Femur (tissue), 1 donor: ENCODE measurements around the gene SGMS2.
"Not testable (repeated sequence)": the region's sequence is repeated elsewhere in the genome, so short reads cannot be mapped to it uniquely, and the experiment has no call there.

Experiments used
- DNase-seq: peaks from one replicate; pipeline ENCODE4 v3.0.0-alpha.2; 2017

SGMS2 gene

DNA sequence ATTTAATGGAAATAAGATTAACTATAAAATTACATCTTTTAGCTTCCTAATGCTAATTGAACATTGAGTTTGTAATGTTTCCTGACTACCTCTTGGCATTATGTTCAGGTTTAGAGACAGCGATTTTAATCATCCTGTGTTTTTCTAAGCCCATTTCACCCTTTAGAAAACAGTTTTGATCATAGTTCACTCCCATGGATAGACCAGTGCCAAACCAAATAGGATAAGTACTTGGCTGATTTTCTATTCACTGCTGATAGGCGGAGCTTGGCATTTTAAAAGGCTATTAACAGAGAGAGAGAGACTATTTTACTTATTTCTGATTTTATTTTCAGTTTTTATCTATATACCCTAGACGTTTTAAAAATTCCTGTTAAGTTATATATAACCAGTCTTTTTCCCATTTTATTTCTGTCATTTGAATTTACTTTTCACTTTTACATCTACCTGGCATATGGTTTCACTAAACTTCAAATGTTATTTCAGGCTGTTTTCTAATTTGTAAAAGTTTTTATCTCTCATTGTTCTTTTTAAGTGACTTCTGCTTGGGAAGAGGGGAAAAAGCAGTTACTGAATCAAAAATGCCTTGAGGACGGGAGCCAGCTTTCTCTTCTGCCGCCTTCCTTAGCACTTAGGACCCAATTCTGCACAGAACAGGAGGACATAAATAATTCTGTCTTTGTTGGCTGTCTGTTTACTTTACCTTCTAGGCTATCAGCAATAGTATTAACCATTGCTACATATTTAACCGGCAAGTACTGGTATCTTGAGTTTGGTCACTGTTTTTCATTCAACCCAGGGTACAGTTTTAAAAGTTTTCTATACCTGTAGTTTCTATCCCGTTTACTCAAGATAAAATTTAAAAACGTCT lies 46.4 kb downstream of the SGMS2 start:
- DNase-seq, result no peak

DNA sequence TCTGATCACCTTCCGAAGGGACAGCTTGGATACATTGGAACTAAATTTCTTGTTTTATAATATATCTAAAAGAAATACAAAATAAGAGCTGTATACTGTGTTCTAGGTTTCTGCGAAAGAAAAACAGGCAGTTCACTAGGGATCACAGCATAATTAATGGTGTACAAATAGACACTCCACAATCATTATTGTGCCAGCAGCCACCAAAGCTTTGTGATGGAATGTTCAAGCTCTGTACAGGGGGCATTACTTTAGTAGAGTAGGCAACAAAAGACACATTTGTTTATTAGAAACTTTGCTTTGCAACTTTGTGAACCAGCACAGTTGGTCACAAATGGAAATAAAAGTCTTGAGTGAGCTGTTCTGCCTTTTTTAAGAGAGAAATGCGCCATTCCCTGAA lies 49.3 kb downstream of the SGMS2 start:
- DNase-seq, result no peak

DNA sequence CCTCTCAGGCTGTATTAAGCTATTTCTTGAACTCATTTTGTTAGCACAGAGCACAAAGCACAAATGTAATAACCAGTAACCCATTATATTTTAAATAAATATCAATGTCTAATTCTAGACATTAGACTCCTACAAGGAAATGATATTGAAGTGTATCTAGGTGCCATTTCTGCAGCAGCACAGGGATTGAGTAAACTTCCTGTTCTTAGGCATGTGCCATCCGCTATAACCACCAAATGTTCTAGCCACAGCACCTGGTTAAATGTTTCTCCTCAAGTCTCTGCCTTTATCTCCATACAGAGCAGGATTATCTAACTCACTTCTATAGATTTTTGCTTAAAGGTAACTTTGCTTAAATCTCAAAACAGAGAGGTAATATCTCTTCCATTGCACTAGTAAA lies 51.4 kb downstream of the SGMS2 start:
- no peak for DNase-seq

DNA sequence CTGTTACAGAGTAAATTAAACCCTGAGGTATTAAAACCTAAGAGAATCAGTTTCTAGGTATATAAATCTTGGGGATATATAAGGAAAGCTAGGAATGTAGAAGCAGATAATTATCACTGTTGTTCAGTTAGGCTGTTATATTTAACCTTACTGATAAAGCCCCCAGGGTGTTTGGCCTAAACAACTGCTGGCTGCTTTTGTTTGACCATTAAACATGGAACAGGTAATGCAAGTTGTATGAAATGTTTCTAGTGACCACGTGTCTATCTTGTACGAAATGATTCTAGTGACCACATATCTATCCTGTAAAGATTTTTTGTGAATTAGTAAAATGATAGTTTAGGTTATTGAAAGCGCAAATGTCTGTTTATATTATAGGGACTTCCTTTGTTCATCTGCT lies 52.6 kb downstream of the SGMS2 start:
- DNase-seq, result no peak

DNA sequence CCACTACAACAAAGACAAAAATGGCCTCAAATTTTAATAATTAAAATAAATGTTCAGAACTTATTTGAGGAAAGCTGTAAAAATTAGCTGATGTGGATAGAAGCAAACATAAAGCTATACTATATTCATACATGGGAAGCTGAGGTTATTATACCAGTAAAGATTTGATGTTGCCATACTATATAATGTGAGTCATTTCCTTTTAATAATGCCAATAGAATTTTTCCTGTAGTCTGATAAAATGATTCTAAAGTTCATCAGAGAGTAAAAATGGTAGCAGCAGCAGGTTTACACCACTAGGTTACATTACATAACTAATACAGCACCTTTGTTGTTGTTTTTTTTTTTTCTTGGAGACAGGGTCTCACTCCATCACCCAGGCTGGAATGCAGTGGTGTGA lies 61.1 kb downstream of the SGMS2 start:
- DNase-seq, result no peak

DNA sequence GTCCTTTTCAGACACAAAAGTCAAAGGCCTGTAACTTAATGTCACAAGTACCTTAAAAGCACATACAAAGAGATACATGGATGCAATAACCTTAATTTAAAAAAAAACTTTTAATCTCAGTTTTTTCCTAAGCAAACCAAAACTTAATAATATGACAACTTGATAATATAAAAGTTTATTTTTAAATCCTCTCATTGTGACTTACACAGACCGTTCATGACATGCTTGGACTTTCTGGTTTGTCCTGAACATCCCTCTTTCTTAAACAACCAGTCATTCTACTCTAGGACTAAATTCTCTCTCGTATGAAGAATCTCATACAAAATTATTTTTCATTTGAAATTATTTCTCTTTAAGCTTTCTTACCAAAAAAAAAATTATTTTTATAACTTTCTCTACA lies 63.5 kb downstream of the SGMS2 start:
- DNase-seq, result no peak

DNA sequence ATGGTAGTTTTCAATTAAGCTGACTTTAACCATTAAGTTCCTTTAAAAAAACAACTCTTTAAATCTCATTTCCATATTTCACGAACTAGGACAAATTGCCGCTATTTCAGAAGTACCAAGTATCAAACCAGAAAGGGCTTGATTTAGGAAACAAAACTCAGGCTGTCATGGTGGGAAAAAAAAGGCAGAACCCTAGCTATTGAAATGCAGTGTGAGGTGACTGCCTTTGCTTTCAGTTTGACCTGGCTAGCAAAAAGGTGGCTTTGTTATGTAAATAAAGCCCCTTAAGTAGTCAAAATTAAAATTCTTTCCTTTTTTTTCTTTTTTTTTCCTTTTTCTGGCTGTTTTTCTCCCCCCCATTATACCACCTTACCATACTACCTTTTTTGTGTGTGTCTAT lies 66.0 kb downstream of the SGMS2 start:
- DNase-seq, result no peak

DNA sequence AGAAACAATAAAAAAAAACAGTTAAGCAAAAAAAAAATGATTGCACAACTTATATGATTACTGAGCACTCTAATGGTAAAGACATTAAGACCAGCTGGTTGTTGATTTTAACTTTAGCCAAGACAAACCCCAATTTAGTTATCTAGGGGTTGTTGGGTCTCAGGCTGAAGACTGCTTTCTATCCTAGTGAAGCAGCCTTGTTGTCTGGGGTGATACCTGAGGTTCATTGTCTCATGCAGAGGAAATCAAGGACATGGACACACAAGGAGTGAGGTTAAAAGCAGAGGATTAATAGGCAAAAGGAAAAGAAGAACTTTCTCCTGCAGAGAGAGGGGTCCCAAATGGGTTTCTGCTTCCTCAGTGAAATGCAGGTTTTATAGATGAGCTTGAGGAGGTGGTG lies 66.6 kb downstream of the SGMS2 start:
- DNase-seq, result no peak

DNA sequence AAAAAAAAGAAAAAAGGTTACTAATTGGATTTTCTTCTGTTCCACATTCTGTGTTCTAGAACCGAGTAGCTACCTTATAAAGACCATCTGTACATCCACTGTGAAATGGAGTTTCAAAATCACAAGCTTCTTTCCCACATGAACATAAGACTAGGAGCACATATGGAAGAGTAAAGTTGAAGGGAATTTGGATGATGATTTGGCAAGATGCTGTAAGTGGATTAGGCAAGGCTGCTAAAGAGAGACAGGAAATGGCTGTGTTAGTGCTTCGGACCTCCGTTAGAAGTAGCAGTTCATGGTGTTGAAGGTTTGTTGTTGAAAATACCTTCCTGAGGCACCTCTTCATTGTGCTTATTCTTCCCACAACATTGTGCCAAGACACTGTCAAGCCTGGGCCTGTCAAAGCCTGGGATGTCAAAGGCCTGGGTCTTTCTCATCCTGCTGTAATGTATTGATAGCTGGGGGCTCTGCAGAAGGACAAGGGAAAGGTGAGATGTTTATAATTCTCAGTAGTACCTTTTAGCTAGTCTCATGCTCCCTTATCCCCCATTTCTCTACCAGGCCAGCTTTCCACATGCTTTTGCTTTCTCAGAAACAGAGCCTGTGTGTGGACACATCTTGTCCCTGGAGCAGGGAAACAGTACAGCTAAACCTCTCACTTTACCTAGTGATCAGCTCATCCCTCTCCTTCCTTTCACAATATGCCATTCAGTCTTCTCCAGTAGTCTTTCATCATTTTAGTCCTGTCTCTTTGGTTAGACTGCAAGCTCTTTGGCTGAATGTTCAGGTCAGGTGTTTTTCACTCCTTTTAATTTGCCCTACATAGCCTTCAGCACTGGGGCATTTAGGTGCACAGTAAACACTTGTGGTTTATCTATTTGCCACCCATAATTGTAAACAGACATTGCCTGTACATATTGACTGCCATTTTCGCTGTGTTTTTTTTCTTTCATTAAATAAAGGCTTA lies 68.7 kb downstream of the SGMS2 start:
- no peak for DNase-seq

DNA sequence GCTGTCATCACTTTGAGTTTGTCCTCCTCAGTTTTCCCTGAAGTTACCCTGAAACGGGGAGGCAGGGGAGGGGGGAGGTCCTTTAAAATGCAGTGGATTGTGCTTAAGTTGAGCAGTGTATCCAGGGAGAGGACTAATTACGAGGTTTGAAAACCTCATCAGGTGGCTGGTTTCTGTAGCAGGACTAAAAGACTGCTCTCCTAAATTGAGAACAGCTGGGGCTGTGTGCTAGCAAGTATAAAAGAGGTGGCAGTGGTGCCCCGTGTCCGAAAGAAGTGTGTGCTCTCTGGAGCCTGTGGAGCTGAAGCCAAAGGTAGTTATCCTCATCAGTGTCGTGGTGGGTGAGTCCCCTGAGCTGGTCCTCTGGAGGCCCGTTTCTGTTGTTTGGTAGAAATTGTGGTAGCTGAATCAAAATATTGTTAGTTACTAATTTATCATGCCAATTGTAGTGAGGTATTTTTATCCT lies 69.4 kb downstream of the SGMS2 start:
- DNase-seq, result no peak

DNA sequence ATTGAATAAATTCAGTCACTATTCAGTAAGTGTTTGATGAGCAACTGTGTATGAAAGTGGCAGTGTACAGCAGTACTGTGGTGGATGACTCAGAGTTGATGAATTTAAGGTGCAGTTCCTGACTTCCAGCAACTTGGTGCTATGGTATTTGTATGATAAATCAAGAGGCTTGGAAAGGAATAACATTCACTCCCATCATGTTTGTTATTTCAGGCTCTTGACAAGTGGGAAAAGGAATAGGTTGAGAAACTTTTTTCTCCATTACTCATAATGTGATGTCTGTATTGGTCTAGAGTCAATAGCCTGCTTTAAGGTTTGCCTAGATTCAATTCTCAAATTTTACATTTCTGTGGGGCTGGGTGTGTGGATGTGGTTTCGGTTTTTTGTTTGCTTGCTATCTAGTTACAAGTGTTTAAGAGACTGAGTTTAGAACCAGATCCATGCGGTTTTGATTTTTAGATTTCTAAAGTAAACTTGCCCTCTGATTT lies 71.5 kb downstream of the SGMS2 start:
- DNase-seq, result peak; percentile 32

DNA sequence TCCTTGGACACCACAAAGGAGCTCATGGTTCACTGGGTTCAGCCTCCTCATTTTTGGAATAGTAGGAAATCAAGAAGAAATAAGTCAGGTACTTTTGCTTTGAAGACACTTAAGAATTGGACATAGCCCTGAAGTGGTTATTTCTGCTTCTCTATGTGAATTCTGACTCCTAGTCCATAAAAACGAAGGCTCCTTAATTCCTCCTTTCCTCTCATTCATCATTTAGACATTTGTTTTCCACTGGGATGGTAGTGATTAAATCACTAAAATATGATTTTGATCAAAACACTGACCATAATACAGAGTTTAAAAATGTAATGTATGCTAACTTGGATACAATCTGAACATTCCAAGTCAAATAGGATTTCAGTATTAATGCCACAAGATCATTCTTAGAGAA lies 71.9 kb downstream of the SGMS2 start:
- DNase-seq, result no peak

DNA sequence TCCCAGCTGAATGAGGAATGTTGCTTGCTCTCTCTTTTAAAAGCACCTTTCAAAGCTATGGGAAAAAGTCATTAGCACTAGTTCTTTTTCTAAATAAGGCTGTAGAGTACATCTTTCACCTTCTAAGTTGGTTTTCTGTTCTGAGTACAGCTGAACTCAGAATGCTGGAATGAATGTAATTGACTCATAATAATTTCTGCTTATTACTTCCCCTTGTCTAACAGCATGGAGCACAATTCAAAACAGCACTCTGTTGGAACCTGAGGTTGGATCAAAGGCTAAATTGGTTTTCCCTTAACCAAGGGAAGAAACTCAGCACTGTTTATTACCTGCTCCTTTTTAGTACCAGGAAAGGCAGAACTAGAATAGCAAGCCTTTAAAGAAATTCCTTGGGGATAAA lies 73.1 kb downstream of the SGMS2 start:
- no peak for DNase-seq

DNA sequence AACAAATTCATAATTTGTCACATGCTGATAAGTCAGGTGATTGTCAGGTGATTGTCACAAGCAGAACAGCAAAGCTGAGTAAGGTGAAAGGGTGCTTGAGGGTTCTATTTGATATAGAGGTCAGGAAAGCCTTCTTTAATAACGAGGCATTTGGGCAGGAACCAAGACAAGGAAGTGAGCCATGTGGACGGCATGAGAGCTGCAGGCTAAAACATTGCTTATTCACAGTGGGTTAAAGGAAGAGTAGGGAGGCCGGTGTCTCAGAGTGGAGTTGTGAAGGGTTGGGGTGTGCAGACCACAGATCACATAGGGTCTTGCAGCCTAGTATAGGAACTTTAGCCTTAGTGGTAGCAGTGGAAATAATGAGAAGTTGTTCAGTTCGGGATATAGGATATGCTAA lies 75.3 kb downstream of the SGMS2 start:
- no peak for DNase-seq

DNA sequence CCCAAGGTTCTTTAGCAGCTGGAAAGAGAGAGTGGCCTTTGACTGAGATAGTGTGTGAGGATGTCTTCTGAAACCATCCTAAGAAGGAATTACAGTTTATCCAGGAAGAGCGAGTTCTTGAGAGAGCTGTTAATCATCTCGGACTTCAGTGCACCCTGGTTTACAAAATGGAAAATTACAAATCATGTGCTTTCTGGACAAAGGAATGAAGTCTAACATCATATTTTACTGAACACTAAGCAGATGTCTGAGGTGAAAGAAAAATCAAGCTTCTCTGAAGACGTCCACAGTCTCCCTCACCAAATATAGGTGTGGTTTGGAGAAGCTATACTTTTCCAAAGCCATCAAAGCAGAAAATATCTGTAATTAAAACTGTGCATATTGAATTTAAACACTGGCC lies 75.8 kb downstream of the SGMS2 start:
- no peak for DNase-seq

DNA sequence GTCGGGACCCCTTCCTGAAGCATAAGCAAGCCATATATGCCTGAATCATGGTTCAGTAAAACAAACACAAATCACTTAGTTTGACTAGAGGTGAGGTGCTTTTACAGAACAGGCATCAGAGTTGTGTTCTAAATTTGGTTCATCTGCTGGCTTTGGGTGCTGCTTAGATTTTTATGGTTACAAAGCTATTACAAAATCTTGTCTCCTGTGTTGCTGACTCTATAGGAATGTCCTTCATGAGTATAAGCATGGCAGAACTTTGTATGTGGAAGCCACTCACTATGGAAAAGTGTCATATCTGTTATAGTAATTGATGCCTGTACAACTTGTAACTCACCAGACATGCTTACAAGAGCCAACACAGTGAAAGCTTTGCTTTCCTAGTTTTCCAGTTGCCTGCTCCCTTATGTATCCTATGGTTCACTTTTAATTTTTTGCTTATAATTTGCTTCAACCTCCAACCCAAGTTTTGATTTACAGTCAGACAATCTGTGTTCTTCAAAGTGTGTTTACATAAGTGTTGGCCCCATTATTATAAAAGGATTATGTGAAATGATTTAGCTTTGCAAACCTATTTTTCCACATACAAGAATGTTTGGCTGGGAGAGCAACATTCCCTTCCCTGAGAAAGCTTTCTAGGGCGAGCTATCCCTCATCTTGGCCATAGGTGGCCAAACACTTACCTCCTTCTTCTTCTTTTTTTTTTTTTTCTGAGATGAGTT lies 76.6 kb downstream of the SGMS2 start:
- no peak for DNase-seq

DNA sequence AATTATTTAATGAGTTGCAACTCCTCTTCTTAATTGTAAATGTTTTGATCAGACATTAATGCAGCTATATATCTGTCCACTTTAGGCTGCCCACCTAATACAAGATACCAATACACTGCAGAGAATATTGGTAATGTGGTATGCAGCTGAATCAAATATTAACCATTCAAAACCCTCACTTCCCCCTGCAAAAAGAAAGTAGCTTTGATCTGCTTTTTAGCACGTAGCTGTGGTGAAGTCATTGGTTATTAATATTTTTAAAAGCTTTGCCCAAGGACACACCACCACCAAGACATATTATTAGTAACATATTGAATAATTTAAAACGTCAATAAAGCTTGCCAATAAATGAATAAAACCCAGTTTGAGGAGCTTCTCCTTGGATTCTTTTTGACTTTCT lies 78.0 kb downstream of the SGMS2 start:
- no peak for DNase-seq

DNA sequence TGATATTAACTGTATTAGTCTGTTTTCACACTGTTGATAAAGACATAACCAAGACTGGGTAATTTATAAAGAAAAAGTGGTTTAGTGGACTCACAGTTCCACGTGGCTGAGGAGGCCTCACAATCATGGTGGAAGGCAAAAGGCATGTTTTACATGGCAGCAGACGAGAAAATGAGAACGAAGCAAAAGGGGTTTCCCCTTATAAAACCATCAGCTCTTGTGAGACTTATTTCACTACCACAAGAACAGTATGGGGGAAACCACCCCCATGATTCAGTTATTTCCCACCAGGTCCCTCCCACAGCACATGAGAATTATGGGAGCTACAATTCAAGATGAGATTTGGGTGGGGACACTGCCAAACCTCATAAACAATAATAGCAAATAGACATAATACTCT lies 80.3 kb downstream of the SGMS2 start:
- not testable (repeated sequence) for DNase-seq

DNA sequence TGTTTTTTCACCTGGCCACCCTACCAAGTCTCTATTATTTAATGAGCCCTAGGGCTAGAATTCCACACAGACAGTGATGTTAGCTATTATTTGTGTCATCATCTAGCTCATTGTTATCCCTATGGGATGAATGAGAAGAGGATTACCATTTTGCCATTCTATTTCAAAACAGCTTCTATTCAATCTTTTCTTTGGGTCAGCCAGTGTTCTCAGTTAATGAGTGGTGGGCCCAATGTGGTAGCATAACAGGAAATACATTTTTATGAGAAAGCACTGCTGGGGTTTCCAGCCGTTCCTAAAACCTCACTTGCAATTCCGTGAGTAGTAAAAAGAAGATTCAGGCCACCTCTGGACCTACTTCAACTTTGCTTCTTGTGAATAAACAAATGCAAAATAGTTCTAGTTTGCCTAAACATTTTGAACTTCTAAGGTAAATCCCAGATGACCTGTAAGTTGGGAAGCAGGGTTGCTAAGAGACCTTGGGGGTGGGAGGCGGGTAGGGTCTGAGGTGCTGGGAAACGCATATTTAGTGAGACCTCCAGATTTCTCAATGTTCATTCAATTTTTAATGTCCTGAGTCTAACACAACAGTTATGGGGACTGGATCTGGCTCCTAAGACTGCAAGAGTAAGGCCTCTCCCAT lies 81.8 kb downstream of the SGMS2 start:
- DNase-seq, result no peak

DNA sequence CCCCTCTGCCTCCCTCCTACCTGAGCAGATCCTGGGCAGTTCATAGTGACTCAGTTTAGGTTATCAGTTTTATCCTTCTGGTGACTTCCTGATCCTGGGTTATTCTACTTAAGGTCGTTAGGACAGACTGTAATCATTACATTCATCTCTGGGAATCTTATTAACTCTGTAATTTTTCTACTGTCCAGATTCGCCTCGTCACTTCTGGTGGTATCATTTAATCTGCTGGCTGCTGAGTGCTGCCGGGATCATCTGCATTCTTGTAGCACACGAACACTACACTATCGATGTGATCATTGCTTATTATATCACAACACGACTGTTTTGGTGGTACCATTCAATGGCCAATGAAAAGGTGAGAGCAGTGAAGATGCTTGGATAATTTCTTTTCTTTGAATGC lies 83.6 kb downstream of the SGMS2 start:
- no peak for DNase-seq

DNA sequence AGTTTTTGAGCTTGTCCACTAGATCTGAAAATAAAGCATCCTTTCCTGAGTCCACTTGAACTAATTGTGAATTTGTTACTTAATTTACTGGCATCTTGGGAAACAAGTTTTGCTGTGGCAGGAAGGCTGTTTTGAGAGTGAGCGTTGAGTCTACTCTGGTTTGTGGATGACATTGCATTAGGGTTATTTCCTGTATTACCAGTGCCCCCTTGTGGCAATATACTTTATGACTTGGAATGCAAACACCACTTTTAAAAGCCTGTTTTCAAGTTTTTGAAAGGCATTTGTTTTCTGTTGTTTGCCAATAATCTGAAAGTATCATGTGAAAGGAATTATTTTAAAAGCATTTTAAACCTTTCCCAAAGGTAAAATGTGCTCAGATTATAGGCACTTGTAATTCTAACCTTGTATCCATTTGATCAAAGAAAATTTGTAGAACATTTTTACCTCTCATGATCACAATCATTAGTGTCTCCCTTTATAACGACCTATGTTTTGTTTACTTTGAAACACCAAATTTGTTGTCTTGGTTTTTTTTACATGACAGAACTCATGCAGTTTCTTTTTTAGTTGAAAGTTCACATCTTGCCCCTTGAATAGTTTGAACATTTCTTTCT lies 88.7 kb downstream of the SGMS2 start:
- no peak for DNase-seq

DNA sequence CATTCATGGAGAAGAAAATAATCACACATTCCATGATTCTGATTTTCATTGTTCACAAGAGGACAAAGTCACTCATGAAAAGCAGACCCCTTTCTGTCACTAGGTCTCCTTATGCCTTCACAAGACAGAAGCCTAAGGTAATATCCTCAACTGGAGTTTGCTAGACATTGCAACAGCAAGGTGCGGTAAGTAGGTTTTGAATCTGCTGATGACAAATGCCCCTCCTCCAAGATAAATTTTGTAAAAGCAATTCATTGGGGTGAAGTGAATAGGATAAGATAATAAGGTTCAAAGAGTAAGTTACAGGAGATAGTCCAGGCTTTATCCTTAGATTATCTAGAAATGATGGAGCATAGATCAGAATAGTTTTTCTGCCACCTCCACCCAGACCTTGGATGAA lies 90.5 kb downstream of the SGMS2 start:
- no peak for DNase-seq
